ENCODE measurements around the gene PPP2R2C.

PPP2R2C gene

GRCh38 chr4:6388713-6389112 is 83.7 kb downstream of the PPP2R2C start:
- in situ Hi-C loops (cut with HindIII; ENCODE audit: low sequenced_read_pairs) = no loop called here
- no peak overlapping the region for H3K4me3 ChIP-seq (ENCODE audit: low read depth, low read length)
- no peak for TF ChIP-seq CTCF (IDR thresholded peaks at IDR 0.05; ENCODE audit: low read depth, low read length, missing control alignments)
- DNase-seq (ENCODE audit: low read depth) = no peak

- H3K4me3 ChIP-seq (ENCODE audit: low read depth, low read length) = no peak overlapping the region
- in situ Hi-C loops (cut with HindIII; ENCODE audit: low sequenced_read_pairs) = no loop called here
- TF ChIP-seq CTCF (IDR thresholded peaks at IDR 0.05; ENCODE audit: low read depth, low read length, missing control alignments) = no peak
- DNase-seq (ENCODE audit: low read depth) = no peak
These were observed 84.5 kb downstream of the PPP2R2C start for GRCh38 chr4:6387946-6388345.

GRCh38 chr4:6386091-6386490 is 86.3 kb downstream of the PPP2R2C start:
- in situ Hi-C loops (cut with HindIII; ENCODE audit: low sequenced_read_pairs) = no loop called here
- no peak for DNase-seq (ENCODE audit: low read depth)
- no peak for TF ChIP-seq CTCF (IDR thresholded peaks at IDR 0.05; ENCODE audit: low read depth, low read length, missing control alignments)
- H3K4me3 ChIP-seq (ENCODE audit: low read depth, low read length) = no peak overlapping the region

- TF ChIP-seq CTCF (IDR thresholded peaks at IDR 0.05; ENCODE audit: low read depth, low read length, missing control alignments) = no peak
- no peak overlapping the region for H3K4me3 ChIP-seq (ENCODE audit: low read depth, low read length)
- in situ Hi-C loops (cut with HindIII; ENCODE audit: low sequenced_read_pairs) = no loop called here
- no peak for DNase-seq (ENCODE audit: low read depth)
These were observed 87.1 kb downstream of the PPP2R2C start for GRCh38 chr4:6385288-6385687.

- in situ Hi-C loops (cut with HindIII; ENCODE audit: low sequenced_read_pairs) = no loop called here
- no peak for DNase-seq (ENCODE audit: low read depth)
- TF ChIP-seq CTCF (IDR thresholded peaks at IDR 0.05; ENCODE audit: low read depth, low read length, missing control alignments) = no peak
- H3K4me3 ChIP-seq (ENCODE audit: low read depth, low read length) = no peak overlapping the region
These were observed 87.9 kb downstream of the PPP2R2C start for GRCh38 chr4:6384541-6384940.

- no peak for DNase-seq (ENCODE audit: low read depth)
- in situ Hi-C loops (cut with HindIII; ENCODE audit: low sequenced_read_pairs) = no loop called here
These were observed 88.5 kb downstream of the PPP2R2C start for GRCh38 chr4:6383929-6384328.

More at GRCh38 chr4:6383929-6384328, 88.5 kb downstream of the PPP2R2C start:
- no peak overlapping the region for H3K4me3 ChIP-seq (ENCODE audit: low read depth, low read length)
- TF ChIP-seq CTCF (IDR thresholded peaks at IDR 0.05; ENCODE audit: low read depth, low read length, missing control alignments) = no peak
